SK-N-MC (cell line): ENCODE results near the gene UHRF2.

Source experiments
- EZH2 ChIP-seq: fragments of 200-600 bp; sonication (generic); IDR thresholded peaks from one replicate; pipeline ENCODE4 v1.6.1; 2017; ENCODE audit warnings: antibody characterized with exemption
- POLR2AphosphoS5 ChIP-seq: IDR thresholded peaks from 2 replicates; pipeline ENCODE4 v1.6.1; 2012; ENCODE audit warnings: mild to moderate bottlenecking, low read depth, low read length, borderline replicate concordance

DNA sequence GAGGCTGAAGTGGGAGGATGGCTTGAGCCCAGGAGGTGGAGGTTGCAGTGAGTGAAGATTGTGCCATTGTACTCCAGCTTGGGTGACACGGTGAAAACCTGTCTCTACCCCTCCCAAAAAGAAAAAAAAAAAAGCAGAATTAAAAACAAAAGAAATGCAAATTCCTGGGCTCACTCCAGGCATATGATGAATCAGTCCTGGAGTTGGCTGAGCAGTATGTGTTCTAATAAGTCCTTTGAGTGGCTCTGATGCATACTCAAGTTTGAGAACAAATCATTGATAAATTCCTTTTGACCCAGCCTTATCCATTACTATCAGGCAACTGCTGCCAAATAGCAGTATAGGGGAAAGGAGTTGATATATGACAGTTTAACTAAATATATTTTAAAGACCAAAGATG lies 28.3 kb downstream of the UHRF2 start:
- no peak for TF ChIP-seq POLR2AphosphoS5
- TF ChIP-seq EZH2 = no peak
